Esophagus squamous epithelium (tissue), 4 donors: Measurements from ENCODE around the gene MDFIC.

Source experiments
- POLR2A ChIP-seq, 4 donors: fragments of 450-650 bp; IDR thresholded peaks; one replicate each; pipeline ENCODE4 v1.6.1; 2017; ENCODE audit warnings: antibody characterized with exemption in 4 of 4, mild to moderate bottlenecking in 4 of 4, moderate library complexity in 3 of 4
- TF ChIP-seq, protein P1 (sequence below), 6 experiments: fragments of 450-650 bp in 4 of 6; fragments of 200-600 bp in 2 of 6; sonication (generic) in 2 of 6; IDR thresholded peaks; one replicate each; pipeline ENCODE4 v1.5.1; 2016 to 2019; ENCODE audit warnings: antibody characterized with exemption in 6 of 6, mild to moderate bottlenecking in 4 of 6, moderate library complexity in 4 of 6

DNA sequence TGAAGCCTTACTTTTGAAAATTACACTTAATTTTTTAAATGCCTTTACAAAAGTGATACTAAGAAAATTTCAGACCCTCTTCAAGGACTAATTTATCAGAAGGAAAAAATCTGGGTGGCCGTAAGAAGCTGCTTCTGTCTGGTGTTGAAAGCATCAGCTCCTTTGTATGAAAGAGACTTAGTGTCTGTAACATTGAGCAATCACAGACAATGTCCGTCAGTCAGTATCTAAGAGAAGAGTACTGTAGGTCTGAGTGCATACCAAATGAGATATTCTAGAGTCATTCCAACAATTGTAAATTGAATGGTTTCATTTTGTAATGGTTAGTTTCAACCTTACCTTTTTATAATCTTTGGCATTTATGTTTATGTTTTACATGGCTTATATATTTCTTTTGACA, 11.1 kb upstream of the MDFIC start:
- TF ChIP-seq, protein P1, sequence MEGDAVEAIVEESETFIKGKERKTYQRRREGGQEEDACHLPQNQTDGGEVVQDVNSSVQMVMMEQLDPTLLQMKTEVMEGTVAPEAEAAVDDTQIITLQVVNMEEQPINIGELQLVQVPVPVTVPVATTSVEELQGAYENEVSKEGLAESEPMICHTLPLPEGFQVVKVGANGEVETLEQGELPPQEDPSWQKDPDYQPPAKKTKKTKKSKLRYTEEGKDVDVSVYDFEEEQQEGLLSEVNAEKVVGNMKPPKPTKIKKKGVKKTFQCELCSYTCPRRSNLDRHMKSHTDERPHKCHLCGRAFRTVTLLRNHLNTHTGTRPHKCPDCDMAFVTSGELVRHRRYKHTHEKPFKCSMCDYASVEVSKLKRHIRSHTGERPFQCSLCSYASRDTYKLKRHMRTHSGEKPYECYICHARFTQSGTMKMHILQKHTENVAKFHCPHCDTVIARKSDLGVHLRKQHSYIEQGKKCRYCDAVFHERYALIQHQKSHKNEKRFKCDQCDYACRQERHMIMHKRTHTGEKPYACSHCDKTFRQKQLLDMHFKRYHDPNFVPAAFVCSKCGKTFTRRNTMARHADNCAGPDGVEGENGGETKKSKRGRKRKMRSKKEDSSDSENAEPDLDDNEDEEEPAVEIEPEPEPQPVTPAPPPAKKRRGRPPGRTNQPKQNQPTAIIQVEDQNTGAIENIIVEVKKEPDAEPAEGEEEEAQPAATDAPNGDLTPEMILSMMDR (IDR thresholded peaks at IDR 0.05) = no peak
- no peak for TF ChIP-seq POLR2A (IDR thresholded peaks at IDR 0.05)
